ENCODE results near the gene COL23A1.

COL23A1 gene

DNA sequence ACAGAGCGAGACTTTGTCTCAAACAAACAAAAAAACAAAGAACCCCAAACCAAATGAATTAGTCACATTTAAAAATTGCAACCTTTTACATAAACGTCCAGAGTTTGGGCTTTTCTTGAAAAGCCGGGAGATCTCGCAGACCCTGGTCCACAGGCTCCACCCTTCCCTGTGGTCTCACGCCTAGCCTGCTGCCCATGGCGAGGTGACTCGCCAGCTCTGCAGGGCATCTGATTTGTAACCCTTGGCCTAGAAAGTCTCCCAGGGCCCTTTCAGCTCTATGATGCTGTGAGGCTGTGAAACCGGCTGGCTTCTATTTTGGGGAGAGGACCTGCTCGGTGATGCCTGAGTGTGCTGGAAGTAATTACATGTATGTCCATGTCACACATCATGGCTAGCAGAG, 312.8 kb downstream of the COL23A1 start:
- no peaks in the 10 kb centered on the region for H3K4me1 ChIP-seq (ENCODE audit: insufficient read depth, low read length)
- H3K9me3 ChIP-seq (ENCODE audit: low read length), result no peaks in the 10 kb centered on the region
- H3K9ac ChIP-seq (ENCODE audit: low read length), result no peak overlapping the region
- no peak overlapping the region for H3K4me3 ChIP-seq (ENCODE audit: low read depth in 1 of 2, low read length in 2 of 2)
- peaks cover 0 to 10% of the 10 kb centered on the region in 2 donors for H3K27me3 ChIP-seq (ENCODE audit: control insufficient read depth in 1 of 2, insufficient read depth in 2 of 2, low read length in 2 of 2)
- H3K36me3 ChIP-seq (ENCODE audit: insufficient read depth, low read length), result no peaks in the 10 kb centered on the region
- no peak overlapping the region for H3K27ac ChIP-seq (ENCODE audit: low read depth, low read length)

DNA sequence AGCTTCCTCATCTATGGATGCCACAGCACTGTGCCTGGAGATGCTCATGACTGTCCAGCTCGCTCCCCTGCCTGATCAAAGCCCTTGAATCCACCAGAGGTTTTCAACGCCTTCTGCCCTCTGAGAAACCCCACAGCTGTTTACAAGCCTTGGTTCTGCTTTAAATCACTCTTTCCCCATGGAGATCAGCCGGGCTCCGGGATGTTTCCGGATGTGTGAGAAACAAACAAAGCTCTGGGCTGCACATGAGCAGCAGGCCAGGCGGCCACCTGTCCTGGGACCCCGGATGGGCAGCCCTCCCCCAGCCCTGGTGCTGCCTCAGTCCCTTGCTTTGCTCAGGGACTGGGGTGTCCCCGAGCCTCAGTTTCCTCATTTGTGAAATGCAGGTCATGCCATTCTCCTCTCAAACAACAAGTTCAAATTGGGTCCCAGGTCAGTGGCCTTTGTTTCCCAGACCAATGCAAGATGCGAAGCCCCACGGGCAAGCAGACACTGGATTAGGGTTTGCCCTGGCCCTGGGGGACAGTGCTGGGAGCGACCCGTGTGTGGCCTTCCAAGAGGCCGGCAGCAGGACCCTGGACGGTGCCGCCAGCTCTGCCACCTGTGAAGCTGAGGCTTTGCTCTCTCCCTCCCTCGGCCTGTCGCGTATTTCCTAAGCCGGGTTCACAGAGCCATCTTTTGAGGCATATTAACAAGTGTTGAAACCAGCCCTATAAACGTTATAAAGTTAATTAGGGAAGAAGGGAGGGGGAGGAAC, 315.2 kb downstream of the COL23A1 start:
- Histone ChIP-seq H3K4me1 (ENCODE audit: insufficient read depth, low read length) (no peaks in the 10 kb centered on the region), H3K9ac (ENCODE audit: low read length) (no peak overlapping the region), H3K36me3 (ENCODE audit: insufficient read depth, low read length) (no peaks in the 10 kb centered on the region), H3K4me3 (ENCODE audit: low read depth in 1 of 2, low read length in 2 of 2) (no peak overlapping the region), H3K27ac (ENCODE audit: low read depth, low read length) (no peak overlapping the region), H3K9me3 (ENCODE audit: low read length) (no peaks in the 10 kb centered on the region), H3K27me3 (ENCODE audit: control insufficient read depth in 1 of 2, insufficient read depth in 2 of 2, low read length in 2 of 2) (peaks cover 0 to 10% of the 10 kb centered on the region in 2 donors)

DNA sequence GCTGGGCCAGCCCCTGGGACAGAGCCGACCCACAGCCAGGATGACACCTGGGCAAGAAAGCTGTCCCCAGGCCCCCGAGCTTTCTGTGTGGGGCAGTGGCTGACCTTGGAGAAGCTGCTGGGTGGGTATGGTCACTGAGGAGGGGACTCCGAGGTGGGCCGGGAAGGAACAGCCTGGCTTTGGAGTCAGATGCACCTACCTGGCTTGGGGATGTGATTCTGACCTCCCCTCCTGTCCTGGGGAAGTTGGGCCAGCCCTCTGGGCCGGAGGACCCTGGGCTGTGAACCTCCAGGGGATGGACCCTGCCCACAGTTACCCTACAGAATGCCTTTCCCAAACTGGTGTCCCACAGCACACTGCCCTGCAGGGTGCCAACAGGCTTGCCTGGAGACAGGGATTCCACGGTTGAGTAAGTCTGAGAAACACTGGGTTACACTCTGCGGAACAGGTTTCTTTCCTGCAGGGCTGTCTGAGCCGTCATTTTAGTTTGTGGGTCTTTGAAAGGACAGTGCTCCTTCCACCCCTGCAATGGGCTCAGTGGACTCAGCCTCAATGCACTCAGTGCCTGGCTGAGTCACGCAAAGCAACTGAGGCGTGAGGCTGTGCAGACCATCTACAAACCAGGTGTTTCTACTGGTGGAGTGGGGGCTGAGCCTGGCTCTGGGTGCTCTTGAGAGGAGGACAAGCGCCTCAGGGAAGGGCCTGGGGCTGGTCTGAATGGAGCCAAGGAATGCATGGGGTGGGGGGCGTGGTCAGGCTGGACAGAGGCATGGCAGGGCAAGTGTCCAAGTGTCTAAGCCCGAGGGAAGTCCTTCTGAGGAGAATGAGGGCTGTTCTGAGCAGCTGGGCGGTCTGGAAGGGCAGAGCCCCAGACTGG, 316.3 kb downstream of the COL23A1 start:
- Histone ChIP-seq H3K4me1 (ENCODE audit: insufficient read depth, low read length) (no peaks in the 10 kb centered on the region), H3K4me3 (ENCODE audit: low read depth in 1 of 2, low read length in 2 of 2) (no peak overlapping the region), H3K27ac (ENCODE audit: low read depth, low read length) (no peak overlapping the region), H3K36me3 (ENCODE audit: insufficient read depth, low read length) (no peaks in the 10 kb centered on the region), H3K9me3 (ENCODE audit: low read length) (no peaks in the 10 kb centered on the region), H3K27me3 (ENCODE audit: control insufficient read depth in 1 of 2, insufficient read depth in 2 of 2, low read length in 2 of 2) (peaks cover 0 to 2% of the 10 kb centered on the region in 2 donors), H3K9ac (ENCODE audit: low read length) (no peak overlapping the region)

DNA sequence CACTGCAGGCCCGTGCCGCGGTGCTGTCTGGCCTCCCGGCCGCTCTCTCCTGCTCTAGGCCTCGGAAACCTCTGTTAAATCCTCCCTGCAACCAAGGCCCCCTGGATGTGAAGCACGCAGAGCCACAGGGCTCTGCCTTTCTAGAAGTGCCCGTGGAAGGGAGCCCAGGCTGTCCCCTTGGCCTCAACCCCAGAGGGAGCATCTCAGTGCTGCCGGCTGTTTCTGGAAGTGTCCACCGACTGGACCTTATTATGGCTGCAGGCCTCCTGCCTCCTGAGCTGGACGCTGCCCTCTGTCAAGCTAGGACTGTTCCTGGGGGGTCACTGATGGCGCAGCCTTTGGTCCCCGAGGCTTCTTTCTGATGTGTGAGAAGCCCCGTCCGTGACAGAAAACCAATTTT, 317.2 kb downstream of the COL23A1 start:
- no peak overlapping the region for H3K27ac ChIP-seq (ENCODE audit: low read depth, low read length)
- no peak overlapping the region for H3K4me3 ChIP-seq (ENCODE audit: low read depth in 1 of 2, low read length in 2 of 2)
- H3K4me1 ChIP-seq (ENCODE audit: insufficient read depth, low read length), result no peaks in the 10 kb centered on the region
- no peaks in the 10 kb centered on the region for H3K36me3 ChIP-seq (ENCODE audit: insufficient read depth, low read length)
- no peaks in the 10 kb centered on the region for H3K27me3 ChIP-seq (ENCODE audit: control insufficient read depth in 1 of 2, insufficient read depth in 2 of 2, low read length in 2 of 2)
- no peak overlapping the region for H3K9ac ChIP-seq (ENCODE audit: low read length)
- no peaks in the 10 kb centered on the region for H3K9me3 ChIP-seq (ENCODE audit: low read length)

DNA sequence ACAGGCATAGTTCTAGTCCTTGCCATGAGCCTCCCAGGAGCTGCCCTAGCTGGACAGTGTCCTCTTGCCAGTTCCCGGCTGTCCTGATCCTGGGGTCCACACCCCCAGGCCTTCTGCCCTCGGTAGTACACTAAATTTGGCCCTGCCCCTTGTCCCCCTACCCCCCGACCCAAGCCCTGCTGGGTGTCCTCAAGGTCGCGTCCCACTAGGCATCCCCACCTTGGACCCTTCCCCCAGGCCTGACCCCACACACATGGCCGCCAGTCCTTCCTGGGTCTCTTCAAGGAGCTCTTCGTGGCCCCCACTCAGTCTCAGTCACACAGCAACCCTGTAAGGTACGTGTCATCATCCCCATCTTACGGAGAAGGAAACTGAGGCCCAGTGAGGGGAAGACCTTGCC, 317.6 kb downstream of the COL23A1 start:
- Histone ChIP-seq H3K4me3 (ENCODE audit: low read depth in 1 of 2, low read length in 2 of 2) (no peak overlapping the region), H3K36me3 (ENCODE audit: insufficient read depth, low read length) (no peaks in the 10 kb centered on the region), H3K4me1 (ENCODE audit: insufficient read depth, low read length) (no peaks in the 10 kb centered on the region), H3K27ac (ENCODE audit: low read depth, low read length) (no peak overlapping the region), H3K27me3 (ENCODE audit: control insufficient read depth in 1 of 2, insufficient read depth in 2 of 2, low read length in 2 of 2) (no peaks in the 10 kb centered on the region), H3K9me3 (ENCODE audit: low read length) (no peaks in the 10 kb centered on the region), H3K9ac (ENCODE audit: low read length) (no peak overlapping the region)

DNA sequence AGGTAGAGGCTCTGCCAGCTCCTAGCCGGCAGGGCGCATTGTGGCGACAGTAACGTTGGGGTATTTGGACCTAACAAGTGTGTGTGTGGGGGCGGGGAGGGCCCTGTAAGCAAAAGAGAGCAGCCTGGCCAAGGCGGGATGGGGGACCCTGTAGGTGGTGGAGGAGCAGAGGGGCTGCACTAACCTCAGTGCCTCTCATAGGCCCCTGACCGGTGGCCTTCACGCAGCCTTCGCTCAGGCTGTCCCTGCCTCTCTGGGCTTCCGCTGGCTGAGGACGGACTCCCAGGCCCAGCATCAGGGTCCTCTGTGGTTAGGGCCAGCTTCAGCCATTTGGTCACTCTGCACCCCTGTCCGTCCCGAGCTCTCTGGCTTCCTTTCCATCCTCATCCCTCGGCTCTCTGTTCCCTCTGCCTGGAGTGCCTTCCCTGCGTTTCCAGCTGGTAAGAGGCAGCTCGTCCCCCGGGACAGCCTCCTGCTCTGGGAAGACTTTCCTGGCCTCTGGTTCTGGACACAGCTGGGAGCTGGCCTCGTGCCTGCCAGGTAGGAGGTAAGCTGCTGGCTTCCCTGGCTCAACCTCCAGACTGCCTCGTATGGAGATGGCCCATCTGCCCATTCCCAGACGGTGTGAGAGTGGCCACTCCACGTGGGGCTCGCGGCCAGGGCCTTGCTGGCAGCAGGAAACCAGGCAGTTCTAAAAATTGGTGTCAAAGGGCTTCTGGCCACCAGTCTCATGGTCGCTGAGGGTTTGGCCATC, 318.3 kb downstream of the COL23A1 start:
- Histone ChIP-seq H3K27ac (ENCODE audit: low read depth, low read length) (no peak overlapping the region), H3K9me3 (ENCODE audit: low read length) (no peaks in the 10 kb centered on the region)

DNA sequence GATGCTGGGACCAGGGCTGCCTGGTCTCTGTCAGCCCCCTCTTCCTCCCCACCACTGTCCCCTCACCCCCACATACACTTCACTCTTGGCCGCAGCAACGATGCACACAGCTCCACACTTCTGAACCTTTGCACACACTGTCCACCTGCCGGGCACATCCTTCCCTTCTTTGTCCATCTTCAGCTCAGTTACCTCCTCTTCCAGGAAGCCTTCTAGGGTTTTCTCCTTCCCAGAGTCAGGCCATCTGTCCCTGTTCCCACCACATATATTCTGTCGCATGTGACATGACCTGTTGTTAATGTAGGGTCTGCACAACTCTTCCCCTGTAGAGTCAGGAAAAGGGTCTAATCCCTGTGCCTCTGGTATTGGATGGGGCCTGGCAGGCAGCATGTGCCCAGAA, 319.0 kb downstream of the COL23A1 start:
- H3K9ac ChIP-seq (ENCODE audit: low read length), result no peak overlapping the region

More for the DNA sequence above, 318.3 kb downstream of the COL23A1 start:
- Histone ChIP-seq H3K9ac (ENCODE audit: low read length) (no peak overlapping the region), H3K27me3 (ENCODE audit: control insufficient read depth in 1 of 2, insufficient read depth in 2 of 2, low read length in 2 of 2) (no peaks in the 10 kb centered on the region), H3K36me3 (ENCODE audit: insufficient read depth, low read length) (no peaks in the 10 kb centered on the region), H3K4me1 (ENCODE audit: insufficient read depth, low read length) (no peaks in the 10 kb centered on the region), H3K4me3 (ENCODE audit: low read depth in 1 of 2, low read length in 2 of 2) (no peak overlapping the region)

DNA sequence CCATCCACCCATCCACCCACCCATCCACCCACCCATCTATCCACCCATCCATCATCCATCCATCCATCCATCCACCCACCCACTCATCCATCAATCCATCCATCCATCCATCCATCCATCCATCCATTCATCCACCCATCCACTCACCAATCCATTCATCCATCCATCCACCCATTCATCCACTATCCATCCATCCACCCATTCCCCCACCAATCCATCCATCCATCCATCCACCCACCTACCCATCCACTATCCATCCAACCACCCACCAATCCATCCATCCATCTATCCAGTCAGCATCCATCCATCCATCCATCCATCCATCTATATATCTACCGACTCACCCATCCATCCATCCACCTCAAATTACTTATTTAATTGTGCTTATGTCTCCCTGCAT, 320.7 kb downstream of the COL23A1 start:
- Histone ChIP-seq H3K27ac (ENCODE audit: low read depth, low read length) (no peak overlapping the region), H3K9me3 (ENCODE audit: low read length) (no peaks in the 10 kb centered on the region), H3K27me3 (ENCODE audit: control insufficient read depth in 1 of 2, insufficient read depth in 2 of 2, low read length in 2 of 2) (no peaks in the 10 kb centered on the region), H3K9ac (ENCODE audit: low read length) (no peak overlapping the region), H3K36me3 (ENCODE audit: insufficient read depth, low read length) (no peaks in the 10 kb centered on the region), H3K4me3 (ENCODE audit: low read depth in 1 of 2, low read length in 2 of 2) (no peak overlapping the region), H3K4me1 (ENCODE audit: insufficient read depth, low read length) (no peaks in the 10 kb centered on the region)

More for the DNA sequence above, 319.0 kb downstream of the COL23A1 start:
- Histone ChIP-seq H3K36me3 (ENCODE audit: insufficient read depth, low read length) (no peaks in the 10 kb centered on the region), H3K27me3 (ENCODE audit: control insufficient read depth in 1 of 2, insufficient read depth in 2 of 2, low read length in 2 of 2) (no peaks in the 10 kb centered on the region), H3K4me1 (ENCODE audit: insufficient read depth, low read length) (no peaks in the 10 kb centered on the region), H3K9me3 (ENCODE audit: low read length) (no peaks in the 10 kb centered on the region), H3K27ac (ENCODE audit: low read depth, low read length) (no peak overlapping the region), H3K4me3 (ENCODE audit: low read depth in 1 of 2, low read length in 2 of 2) (no peak overlapping the region)

DNA sequence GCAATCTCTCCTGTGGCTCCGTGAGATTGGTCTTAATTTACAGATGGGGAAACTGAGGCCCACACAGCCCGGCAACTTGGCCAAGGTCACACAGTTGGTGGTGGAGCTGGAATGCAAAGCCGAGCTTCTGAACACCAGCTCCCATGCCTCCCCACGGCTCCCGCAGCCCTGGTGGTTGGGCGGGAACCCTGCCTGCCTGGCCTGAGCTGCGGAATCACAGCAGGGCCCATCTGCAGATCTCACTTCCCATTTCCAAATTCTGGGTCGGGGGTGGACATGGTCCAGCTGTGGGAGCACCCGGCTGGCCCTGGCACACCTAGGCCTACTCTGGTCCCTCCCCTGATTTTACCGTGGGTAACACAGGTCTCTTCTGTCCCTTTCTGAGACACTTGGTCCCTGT, 322.3 kb downstream of the COL23A1 start:
- Histone ChIP-seq H3K36me3 (ENCODE audit: insufficient read depth, low read length) (no peaks in the 10 kb centered on the region), H3K4me3 (ENCODE audit: low read depth in 1 of 2, low read length in 2 of 2) (no peak overlapping the region), H3K4me1 (ENCODE audit: insufficient read depth, low read length) (no peaks in the 10 kb centered on the region), H3K27ac (ENCODE audit: low read depth, low read length) (no peak overlapping the region), H3K9ac (ENCODE audit: low read length) (no peak overlapping the region), H3K27me3 (ENCODE audit: control insufficient read depth in 1 of 2, insufficient read depth in 2 of 2, low read length in 2 of 2) (no peaks in the 10 kb centered on the region), H3K9me3 (ENCODE audit: low read length) (no peaks in the 10 kb centered on the region)

DNA sequence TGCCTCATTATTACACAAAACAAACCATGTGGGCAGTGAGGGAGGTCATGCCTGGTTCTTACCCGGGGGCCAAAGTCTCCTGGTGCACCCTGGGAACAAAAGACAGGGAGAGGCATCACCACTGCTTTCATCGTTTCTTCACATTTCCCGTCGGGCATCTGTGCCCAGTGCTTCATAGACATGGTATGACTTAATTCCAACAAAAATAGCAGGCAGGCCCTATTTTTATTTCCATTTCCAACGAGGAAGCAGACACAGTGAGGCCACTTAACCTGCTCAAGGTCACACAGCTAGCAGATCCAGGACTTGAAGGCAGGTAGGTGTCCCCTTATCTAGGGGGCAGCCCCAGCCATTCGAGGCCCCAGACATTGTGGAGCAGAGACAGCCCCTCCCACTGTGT, 322.9 kb downstream of the COL23A1 start:
- no peaks in the 10 kb centered on the region for H3K27me3 ChIP-seq (ENCODE audit: control insufficient read depth in 1 of 2, insufficient read depth in 2 of 2, low read length in 2 of 2)
- no peaks in the 10 kb centered on the region for H3K9me3 ChIP-seq (ENCODE audit: low read length)
- H3K36me3 ChIP-seq (ENCODE audit: insufficient read depth, low read length), result no peaks in the 10 kb centered on the region
- no peak overlapping the region for H3K9ac ChIP-seq (ENCODE audit: low read length)
- H3K4me1 ChIP-seq (ENCODE audit: insufficient read depth, low read length), result no peaks in the 10 kb centered on the region
- no peak overlapping the region for H3K4me3 ChIP-seq (ENCODE audit: low read depth in 1 of 2, low read length in 2 of 2)
- no peak overlapping the region for H3K27ac ChIP-seq (ENCODE audit: low read depth, low read length)

DNA sequence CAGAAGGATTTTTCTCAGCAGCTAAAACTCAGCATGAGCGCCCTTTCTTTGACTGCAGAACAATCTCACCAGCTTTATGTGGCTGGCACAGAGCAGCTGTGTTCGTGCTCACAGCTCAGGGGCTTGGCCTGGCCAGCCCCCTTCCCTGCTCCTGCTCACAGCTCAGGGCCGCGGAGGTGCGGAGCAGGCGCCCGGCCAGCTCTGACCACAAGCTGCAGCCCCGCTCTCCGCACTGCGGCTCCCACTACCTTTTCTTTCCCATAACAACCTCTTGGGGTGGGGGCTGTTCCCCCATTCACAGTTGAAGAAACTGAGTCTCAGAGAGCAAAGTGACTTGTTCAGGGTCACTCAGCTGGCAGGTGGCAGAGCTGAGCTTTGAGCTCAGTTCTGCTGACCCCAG, 323.6 kb downstream of the COL23A1 start:
- Histone ChIP-seq H3K9me3 (ENCODE audit: low read length) (no peaks in the 10 kb centered on the region), H3K27me3 (ENCODE audit: control insufficient read depth in 1 of 2, insufficient read depth in 2 of 2, low read length in 2 of 2) (no peaks in the 10 kb centered on the region)

More for the DNA sequence above, 323.6 kb downstream of the COL23A1 start:
- H3K9ac ChIP-seq (ENCODE audit: low read length), result no peak overlapping the region
- no peak overlapping the region for H3K4me3 ChIP-seq (ENCODE audit: low read depth in 1 of 2, low read length in 2 of 2)
- H3K36me3 ChIP-seq (ENCODE audit: insufficient read depth, low read length), result no peaks in the 10 kb centered on the region
- no peak overlapping the region for H3K27ac ChIP-seq (ENCODE audit: low read depth, low read length)
- H3K4me1 ChIP-seq (ENCODE audit: insufficient read depth, low read length), result no peaks in the 10 kb centered on the region

All from muscle layer of colon (tissue), 2 donors.